NCI-H774 (cell line): ENCODE measurements around the gene ORAI3.
A peak's percentile ranks its signal among the peaks of the same experiment; 100 is the strongest.

Experiments
- DNase-seq: peaks from one replicate; lab custom pipeline; 2025; lab: John Stamatoyannopoulos, UW

The ORAI3 gene

DNA sequence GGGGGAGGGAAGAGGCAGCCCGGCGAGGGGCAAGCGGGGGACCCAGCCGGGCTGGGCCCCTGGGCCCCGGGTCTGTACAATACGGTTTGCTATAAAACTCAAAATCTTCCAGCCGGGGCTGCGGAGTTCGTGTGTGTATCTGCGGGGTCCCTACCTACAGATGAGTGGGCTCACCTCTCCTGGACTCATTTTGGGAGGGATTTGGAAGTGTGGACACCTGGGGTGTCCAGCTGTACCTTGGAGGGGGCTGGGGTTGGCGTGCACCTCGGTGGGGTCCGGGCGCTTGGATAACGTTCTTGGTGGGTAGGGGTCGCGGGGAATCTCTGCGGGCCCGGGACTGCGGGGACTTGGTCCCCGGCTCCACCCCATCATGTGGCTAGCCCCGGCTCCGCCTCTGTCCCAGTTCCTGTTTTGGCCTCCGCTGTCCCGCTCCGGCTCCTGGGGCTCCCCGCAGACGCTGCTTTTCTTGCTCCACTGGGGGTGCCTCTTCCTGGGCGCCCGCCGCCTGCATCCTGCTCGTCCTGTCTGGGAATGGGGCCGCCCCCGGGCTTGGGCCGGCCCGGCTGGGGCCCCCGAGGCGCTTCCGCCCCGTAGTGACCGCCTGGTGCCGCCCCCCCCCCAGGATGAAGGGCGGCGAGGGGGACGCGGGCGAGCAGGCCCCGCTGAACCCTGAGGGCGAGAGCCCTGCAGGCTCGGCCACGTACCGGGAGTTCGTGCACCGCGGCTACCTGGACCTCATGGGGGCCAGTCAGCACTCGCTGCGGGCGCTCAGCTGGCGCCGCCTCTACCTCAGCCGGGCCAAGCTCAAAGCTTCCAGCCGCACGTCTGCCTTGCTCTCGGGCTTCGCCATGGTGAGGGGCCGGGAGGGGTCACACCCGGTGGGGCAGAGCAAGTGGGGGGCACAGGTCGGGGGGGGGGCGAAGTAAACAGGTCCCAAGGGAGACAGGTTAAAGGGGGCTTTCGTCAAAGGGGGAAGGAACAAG, at the start of gene ORAI3:
ORAI3 (plus strand) TSS at position 402 of the 983 bp plus-strand sequence; CDS start at position 624, 222 bp downstream.
- DNase-seq = no peak

DNA sequence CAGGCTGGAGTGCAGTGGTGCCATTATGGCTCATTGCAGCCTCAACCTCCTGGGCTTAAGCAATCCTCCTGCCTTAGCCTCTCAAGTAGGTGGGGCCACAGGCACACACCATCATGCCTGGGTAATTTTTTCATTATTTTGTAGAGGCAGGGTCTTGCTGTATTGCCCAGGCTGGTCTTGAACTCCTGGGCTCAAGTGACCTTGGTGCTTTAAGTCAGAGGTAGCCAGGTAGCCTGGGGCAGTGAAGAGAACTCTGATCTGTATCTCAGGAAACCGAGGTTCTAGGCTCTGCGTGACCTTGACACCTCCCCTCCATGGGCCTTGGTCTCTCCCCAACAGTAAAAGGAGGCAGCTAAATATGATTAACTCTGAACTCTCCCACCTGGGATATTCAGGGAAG, 49.1 kb upstream of the ORAI3 start:
- no peak for DNase-seq

DNA sequence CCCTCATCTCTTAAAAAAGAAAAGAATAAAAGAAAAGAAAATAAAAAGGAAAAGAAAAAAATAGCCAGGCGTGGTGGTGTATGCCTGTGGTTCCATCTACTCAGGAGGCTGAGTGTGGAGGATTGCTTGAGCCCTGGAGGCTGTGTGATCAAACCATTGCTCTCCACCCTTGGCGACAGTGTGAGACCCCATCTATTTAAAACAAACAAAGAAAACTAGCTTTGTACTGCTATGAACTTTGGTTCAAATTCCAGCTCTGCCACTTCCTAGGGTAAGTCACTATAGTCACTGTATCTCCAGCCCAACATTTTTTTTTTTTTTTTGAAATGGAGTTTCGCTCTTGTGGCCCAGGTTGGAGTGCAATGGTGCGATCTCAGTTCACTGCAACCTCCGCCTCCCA, 48.3 kb upstream of the ORAI3 start:
- no peak for DNase-seq

GRCh38 chr16:30901201-30902028, 47.5 kb upstream of the ORAI3 start:
- no peak for DNase-seq

GRCh38 chr16:30902029-30902972, 46.6 kb upstream of the ORAI3 start:
- peak; percentile 22 for DNase-seq

DNA sequence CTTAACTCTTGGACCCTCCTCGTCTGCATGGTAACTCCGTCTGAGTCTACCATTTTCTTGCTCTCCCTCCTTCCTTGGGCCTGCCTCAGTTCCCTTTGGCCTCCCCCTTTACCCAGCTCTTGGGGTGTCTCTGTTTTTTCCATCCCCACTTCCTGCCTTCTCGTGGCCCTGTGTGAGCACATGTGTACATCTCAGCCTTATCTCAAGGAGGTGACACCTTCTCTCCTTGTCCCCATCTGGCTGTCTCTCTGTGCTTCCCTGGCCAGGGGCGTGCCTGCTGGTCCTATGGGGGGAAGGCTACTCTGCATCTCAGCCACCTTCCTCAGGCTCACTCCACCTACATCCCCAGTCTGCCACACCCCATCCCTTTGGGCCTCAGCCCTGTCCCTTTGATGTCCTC, 45.9 kb upstream of the ORAI3 start:
- DNase-seq = no peak

DNA sequence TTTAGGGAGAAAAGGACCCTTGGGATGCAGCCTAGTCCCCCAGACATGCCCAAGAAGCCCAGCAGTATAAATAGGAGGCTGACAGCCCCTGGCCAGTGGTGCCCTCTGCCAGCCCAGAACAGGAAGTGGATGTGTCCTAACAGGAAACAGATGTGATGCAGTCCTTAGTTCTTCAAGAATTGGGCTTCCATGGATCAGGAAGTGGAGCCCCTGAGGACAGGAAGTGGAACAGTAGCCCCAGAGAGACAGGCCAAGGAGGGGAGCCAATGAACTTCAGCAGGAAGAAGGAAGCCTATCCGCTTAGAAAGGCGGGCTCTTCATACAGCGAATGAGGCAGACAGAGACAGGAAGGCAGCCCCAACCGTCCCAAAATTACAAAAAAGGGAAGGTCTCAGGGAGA, 45.3 kb upstream of the ORAI3 start:
- DNase-seq = no peak

- no peak for DNase-seq
Measured at GRCh38 chr16:30904114-30904780, 44.6 kb upstream of the ORAI3 start.

DNA sequence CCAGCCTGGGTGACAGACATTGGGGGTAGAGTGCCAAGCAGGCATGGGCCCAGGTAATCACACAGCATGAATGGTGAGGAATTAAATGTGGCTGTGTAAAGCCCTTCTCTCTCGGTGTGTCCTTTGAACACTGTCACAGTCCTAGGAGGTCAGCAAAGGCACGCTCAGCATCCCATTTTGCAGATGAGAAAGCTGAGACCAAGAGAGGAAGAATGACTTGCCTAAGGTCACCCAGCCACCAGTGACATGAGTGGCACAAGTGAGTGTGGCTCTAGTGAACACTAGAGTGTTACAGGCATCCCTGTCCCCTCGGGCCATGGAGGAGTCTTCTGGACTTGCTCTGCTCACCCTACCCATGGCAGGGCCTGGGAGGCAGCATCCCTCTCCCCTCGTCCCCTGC, 41.8 kb upstream of the ORAI3 start:
- no peak for DNase-seq

DNA sequence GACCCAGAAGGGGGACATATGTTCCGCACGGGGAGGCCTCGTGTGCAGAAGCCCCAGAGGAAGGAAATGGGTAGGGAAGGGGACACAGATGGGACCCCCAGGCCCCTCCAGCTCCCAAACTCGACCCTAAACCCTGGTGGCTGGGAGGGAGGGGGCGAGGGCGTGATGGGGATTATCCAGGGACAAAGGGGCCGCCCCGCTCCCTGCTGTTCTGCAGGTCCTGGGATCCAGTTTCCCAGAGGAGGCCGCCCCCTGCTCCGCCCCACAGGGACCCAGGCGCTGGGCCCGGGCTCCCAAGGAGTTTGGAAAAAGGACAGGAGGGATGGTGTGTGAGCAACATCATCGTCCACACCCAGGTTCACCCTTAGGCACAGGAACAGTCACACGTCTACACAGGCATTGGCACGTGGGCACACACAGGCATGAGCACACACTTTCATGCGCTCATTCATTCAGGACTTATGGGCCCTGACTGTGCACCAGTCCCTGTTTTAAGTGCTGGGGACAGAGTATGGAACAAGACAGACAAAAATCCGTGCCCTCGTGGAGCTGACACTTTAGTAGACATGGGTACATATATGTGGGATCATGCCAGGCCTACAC, 38.3 kb upstream of the ORAI3 start:
- DNase-seq = no peak

DNA sequence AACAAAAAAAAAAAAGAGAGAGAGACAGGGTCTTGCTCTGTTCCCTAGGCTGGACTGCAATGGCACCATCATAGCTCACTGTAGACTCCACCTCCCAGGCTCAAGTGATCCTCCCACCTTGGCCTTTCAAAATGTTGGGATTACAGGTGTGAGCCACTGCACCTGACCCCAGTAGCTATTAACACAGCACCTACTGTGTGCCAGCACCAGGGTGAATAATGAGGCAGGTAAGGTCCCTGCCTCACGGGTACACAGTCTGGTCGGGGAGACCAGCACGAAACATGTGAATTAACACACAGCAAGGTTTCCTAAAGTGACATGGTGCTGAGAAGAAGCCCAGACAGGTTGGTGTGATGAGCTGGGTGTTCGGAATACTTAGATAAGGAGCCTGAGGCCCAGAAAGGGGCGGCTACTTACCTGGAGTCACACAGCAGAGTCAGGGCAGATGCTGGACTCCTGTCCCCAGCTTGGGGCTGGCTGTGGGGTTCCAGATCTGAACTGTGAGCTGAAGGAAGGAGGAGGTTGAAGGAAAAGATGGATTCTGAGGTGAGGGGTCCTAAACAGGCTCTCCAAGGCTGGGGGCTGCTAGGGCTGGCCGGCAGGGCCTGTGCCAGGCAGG, 36.0 kb upstream of the ORAI3 start:
- no peak for DNase-seq

DNA sequence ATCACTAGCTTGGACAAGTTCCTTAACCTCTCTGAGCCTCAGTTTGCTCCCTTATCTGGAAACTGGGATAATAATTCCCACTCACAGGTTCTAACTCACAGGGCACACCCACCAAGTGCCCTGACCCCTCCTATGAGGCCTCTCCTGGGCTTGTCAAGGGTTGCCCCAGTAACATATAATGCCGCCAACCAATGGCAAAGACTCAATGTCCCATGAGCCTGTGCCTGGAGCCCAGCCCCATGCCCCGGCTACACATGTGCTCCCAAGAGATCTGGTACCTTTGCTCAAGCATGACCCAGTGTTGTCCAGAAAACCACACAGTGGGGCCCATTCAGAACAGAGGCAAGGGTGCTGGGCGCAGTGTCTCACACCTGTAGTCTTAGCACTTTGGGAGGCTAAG, 34.0 kb upstream of the ORAI3 start:
- DNase-seq = no peak

- DNase-seq = no peak
Measured at GRCh38 chr16:30918614-30919013, 30.3 kb upstream of the ORAI3 start.

- no peak for DNase-seq
Measured at GRCh38 chr16:30920891-30921290, 28.0 kb upstream of the ORAI3 start.

DNA sequence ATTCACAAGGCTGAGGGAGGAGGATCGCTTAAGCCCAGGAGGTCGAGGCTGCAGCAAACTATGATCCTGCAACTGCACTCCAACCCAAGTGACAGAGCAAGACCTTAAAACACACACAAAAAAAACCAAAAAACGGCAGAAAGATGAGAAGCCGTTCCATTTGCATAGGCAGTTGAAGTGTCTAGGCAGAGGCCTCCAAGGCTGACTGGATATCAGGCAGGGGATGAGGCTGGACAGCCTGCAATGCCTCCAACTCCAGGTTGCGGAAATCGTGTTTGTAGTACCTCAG, 27.5 kb upstream of the ORAI3 start:
- no peak for DNase-seq

DNA sequence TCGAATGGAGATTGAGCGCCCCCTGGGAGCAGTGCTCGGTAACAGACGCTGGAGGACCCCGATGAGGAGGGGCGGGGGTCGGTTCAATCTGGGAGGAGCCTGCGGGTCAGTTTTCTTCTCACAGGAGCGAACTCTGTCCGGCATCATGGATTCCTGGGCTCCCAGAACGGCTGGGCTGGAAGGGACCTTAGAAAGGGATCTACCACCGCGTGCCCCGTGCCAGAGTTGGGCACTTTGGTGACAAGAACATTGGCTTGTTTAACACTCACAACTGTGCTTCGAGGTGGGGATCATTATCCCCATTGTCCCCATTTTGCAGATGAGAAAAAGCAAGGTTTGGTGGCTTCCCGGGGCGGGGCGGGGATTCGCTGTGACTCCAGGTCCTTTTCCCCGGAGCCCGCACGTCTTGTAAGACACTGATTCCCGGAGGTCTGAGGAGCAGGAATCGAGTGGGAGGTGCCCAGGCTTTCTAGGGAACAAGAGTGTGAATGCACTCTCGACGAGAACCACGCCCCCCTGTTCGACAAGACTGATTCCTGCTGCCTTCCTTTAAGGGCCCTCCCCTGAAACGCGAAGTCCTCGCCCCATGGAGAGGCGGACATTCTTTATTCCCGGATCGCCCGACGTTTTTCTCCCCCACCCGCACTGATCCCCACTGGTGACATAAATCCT, 27.0 kb upstream of the ORAI3 start:
- peak; percentile 75 for DNase-seq

- DNase-seq = peak; percentile 99
Measured at GRCh38 chr16:30922420-30922959, 26.4 kb upstream of the ORAI3 start.

DNA sequence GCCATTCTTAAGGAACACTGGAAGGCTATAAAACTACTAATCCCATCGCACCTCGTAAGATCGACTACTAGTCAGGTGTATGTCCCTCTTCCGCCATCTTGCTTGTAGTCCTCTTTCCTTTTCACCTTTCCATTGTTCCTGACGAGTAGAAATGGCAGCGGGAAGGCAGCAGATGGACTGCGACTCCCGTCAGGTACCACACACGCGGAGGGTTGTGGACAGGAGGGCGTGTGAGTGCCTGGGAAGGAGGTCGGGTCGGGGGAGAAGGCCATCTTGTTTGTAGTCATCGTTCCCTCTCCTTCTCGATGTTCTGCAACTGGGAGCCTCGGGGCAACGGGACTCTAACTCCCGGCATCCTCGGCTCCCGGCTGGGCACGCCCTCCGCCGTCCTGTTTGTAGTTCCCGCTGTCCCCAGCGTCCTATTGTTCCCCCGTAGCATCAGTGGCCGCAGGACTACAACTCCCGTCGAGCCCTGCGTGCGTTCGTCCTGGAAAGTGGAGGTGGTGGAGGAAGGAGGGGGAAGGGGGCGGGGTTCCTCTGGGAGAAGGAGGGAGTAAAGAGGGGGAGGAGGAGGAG, 25.8 kb upstream of the ORAI3 start:
- peak; percentile 99 for DNase-seq

DNA sequence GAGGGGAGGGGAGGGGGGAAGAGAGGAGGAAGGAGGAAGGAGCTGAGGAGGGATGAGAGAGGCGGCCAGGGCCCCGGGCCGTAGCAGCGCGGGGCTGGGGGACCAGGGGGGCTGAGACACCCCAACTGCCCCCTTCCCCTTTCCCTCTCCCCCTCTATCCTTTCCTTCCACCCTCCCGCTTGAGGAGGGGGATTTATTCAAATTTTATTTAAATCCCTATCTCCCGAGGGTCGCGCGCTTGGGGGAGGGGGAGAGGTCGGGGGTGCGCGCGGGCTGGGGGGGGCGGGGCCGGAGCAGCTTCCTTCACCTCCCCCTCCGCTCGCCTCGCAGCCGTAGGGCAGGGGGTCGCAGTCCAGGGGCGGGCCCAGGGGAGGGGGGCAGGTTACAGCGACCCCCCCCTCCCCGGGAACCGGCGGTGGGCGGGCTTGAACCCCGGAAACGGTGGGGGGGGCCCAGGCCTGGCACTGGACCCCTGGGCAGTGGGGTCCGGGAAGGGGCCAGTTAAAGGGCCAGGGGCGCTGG, 25.3 kb upstream of the ORAI3 start, which contains the start of gene FBXL19:
FBXL19 (plus strand) TSS at position 19 of the 522 bp plus-strand sequence. CDS start 2,183 bp downstream, outside the sequence.
- DNase-seq = no peak
